H1 (cell line): Measurements from ENCODE around the gene GBF1. TPM values are rescaled to one million over a fixed set of nuclear protein-coding genes. Genes with fewer than 3 reads are reported as not detected.

ENCODE experiments used
- CTCF ChIA-PET: fragments of 300-600 bp; sonication (Branson Sonifier 250); formaldehyde crosslinking; loops from one replicate; lab custom pipeline; 2021; ENCODE audit not compliant: partially characterized antibody; lab: Charles Lee
- POLR2A ChIA-PET: fragments of 300-600 bp; sonication (Branson Sonifier 250); formaldehyde crosslinking; loops from one replicate; lab custom pipeline; 2021; ENCODE audit warnings: inconsistent platforms; ENCODE audit not compliant: partially characterized antibody; lab: Charles Lee
- DNase-seq, 2 experiments: peaks; one replicate each; pipeline versions ENCODE4 v3.0.0 to v3.0.0-alpha.2; 2010 to 2022; ENCODE audit warnings: low spot score in 2 of 2, low read depth in 1 of 2, mixed read lengths in 1 of 2
- FAIRE-seq: peaks from 2 replicates; lab custom pipeline; 2011; peaks lifted over from hg19 to GRCh38; lab: Jason Lieb, UNC
- H2AFZ ChIP-seq: 2 replicates; pipeline ENCODE4 v1.8.1; 2012; ENCODE audit warnings: low read length, inconsistent platforms
- H2AK5ac ChIP-seq: 2 replicates; pipeline ENCODE4 v1.6.1; 2013; ENCODE audit warnings: low read depth, low read length
- H2BK120ac ChIP-seq: replicated peaks from 2 replicates; pipeline ENCODE3; 2013; ENCODE audit warnings: low read depth, low read length, inconsistent platforms
- H2BK12ac ChIP-seq: 2 replicates; pipeline ENCODE4 v1.6.1; 2013; ENCODE audit warnings: low read depth, low read length
- H2BK15ac ChIP-seq: 2 replicates; pipeline ENCODE4 v1.6.1; 2013; ENCODE audit warnings: low read length
- H2BK20ac ChIP-seq: 2 replicates; pipeline ENCODE4 v1.6.1; 2013; ENCODE audit warnings: low read length
- H2BK5ac ChIP-seq: 2 replicates; pipeline ENCODE4 v1.6.1; 2013; ENCODE audit warnings: low read depth, low read length
- H3K14ac ChIP-seq: 2 replicates; pipeline ENCODE4 v1.6.1; 2013; ENCODE audit warnings: inconsistent platforms; ENCODE audit not compliant: insufficient read length
- H3K18ac ChIP-seq: 2 replicates; pipeline ENCODE4 v1.6.1; 2013; ENCODE audit warnings: low read length; ENCODE audit errors: extremely low read depth
- H3K23ac ChIP-seq: 2 replicates; pipeline ENCODE4 v1.6.1; 2013; ENCODE audit warnings: inconsistent platforms; ENCODE audit not compliant: insufficient read length
- H3K23me2 ChIP-seq: 2 replicates; pipeline ENCODE4 v1.6.1; 2013; ENCODE audit warnings: low read depth, low read length
- H3K27ac ChIP-seq: 2 replicates; pipeline ENCODE4 v1.6.1; 2011; ENCODE audit warnings: low read depth, low read length, inconsistent platforms
- H3K27me3 ChIP-seq, 4 experiments: replicated peaks in 1 of 4; 1 replicate in 1 of 4; 2 replicates in 3 of 4; pipeline versions ENCODE4 v1.6.1 to v1.8.1; 2011 to 2013; ENCODE audit warnings: low read length in 3 of 4, mild to moderate bottlenecking in 3 of 4, inconsistent platforms in 2 of 4, mixed read lengths in 2 of 4, moderate library complexity in 1 of 4; ENCODE audit not compliant: control insufficient read depth in 3 of 4, insufficient read depth in 3 of 4; ENCODE audit errors: extremely low read depth in 1 of 4
- H3K36me3 ChIP-seq, 4 experiments: 2 replicates each; pipeline versions ENCODE4 v1.6.1 to v1.8.1; 2011 to 2013; ENCODE audit warnings: mild to moderate bottlenecking in 4 of 4, low read length in 3 of 4, moderate library complexity in 2 of 4, control low read depth in 1 of 4, inconsistent platforms in 1 of 4; ENCODE audit not compliant: insufficient read depth in 4 of 4, control insufficient read depth in 2 of 4
- H3K4ac ChIP-seq: replicated peaks from 2 replicates; pipeline ENCODE3; 2013; ENCODE audit warnings: low read length, low read depth, mixed read lengths, inconsistent platforms; ENCODE audit not compliant: insufficient read length
- H3K4me1 ChIP-seq, 4 experiments: replicated peaks in 1 of 4; 1 replicate in 1 of 4; 2 replicates in 3 of 4; pipeline versions ENCODE4 v1.6.1 to v1.8.1; 2011 to 2013; ENCODE audit warnings: low read length in 3 of 4, inconsistent platforms in 2 of 4, mixed read lengths in 1 of 4; ENCODE audit not compliant: insufficient read depth in 4 of 4, control insufficient read depth in 3 of 4
- H3K4me2 ChIP-seq, 2 experiments: 2 replicates each; pipeline versions ENCODE4 v1.6.1 to v1.8.1; 2011 to 2013; ENCODE audit warnings: low read depth in 2 of 2, low read length in 2 of 2, control low read depth in 1 of 2, inconsistent platforms in 1 of 2, mild to moderate bottlenecking in 1 of 2; ENCODE audit not compliant: insufficient read depth in 1 of 2
- H3K4me3 ChIP-seq, 4 experiments: fragments of 200-600, 300-600 bp in 1 of 4; sonication (generic), shearing (Covaris generic), sonication (Bioruptor Twin) in 1 of 4; 2 replicates each; pipeline versions ENCODE4 v1.5.1 to v1.8.1; 2011 to 2016; ENCODE audit warnings: low read length in 4 of 4, low read depth in 3 of 4, control low read depth in 2 of 4, inconsistent platforms in 2 of 4, mild to moderate bottlenecking in 2 of 4, mixed read lengths in 1 of 4, moderate library complexity in 1 of 4; ENCODE audit not compliant: insufficient read depth in 2 of 4; ENCODE audit errors: extremely low read depth in 1 of 4
- H3K56ac ChIP-seq: replicated peaks from 2 replicates; pipeline ENCODE3; 2013; ENCODE audit warnings: low read depth, mild to moderate bottlenecking, mixed read lengths, low read length, inconsistent platforms; ENCODE audit not compliant: insufficient read length
- H3K79me1 ChIP-seq: 2 replicates; pipeline ENCODE4 v1.6.1; 2013; ENCODE audit warnings: low read depth, low read length, control low read depth
- H3K79me2 ChIP-seq, 2 experiments: 2 replicates each; pipeline versions ENCODE4 v1.6.1 to v1.8.1; 2012 to 2013; ENCODE audit warnings: low read length in 2 of 2, mild to moderate bottlenecking in 2 of 2, inconsistent platforms in 1 of 2; ENCODE audit not compliant: insufficient read depth in 2 of 2, control insufficient read depth in 1 of 2
- H3K9ac ChIP-seq, 4 experiments: replicated peaks in 1 of 4; 1 replicate in 1 of 4; 2 replicates in 3 of 4; pipeline versions ENCODE4 v1.6.1 to v1.8.1; 2011 to 2013; ENCODE audit warnings: low read depth in 3 of 4, low read length in 3 of 4, control low read depth in 2 of 4, mild to moderate bottlenecking in 2 of 4, moderate library complexity in 2 of 4, inconsistent platforms in 1 of 4; ENCODE audit errors: extremely low read depth in 1 of 4
- H3K9me3 ChIP-seq, 2 experiments: 2 replicates each; pipeline versions ENCODE4 v1.6.1 to v1.8.1; 2012 to 2013; ENCODE audit warnings: mild to moderate bottlenecking in 2 of 2, moderate library complexity in 2 of 2, control low read depth in 1 of 2, inconsistent platforms in 1 of 2, low read depth in 1 of 2, low read length in 1 of 2, mixed read lengths in 1 of 2; ENCODE audit not compliant: insufficient read depth in 2 of 2
- H4K20me1 ChIP-seq, 2 experiments: replicated peaks in 1 of 2; 2 replicates each; pipeline versions ENCODE3 to v1.8.1; 2011 to 2013; ENCODE audit warnings: inconsistent platforms in 2 of 2, low read length in 2 of 2, mild to moderate bottlenecking in 1 of 2; ENCODE audit not compliant: insufficient read depth in 2 of 2, control insufficient read depth in 1 of 2
- H4K5ac ChIP-seq: 2 replicates; pipeline ENCODE4 v1.6.1; 2013; ENCODE audit warnings: low read length, low read depth, mixed read lengths, inconsistent platforms; ENCODE audit not compliant: insufficient read length
- H4K8ac ChIP-seq: 2 replicates; pipeline ENCODE4 v1.8.0; 2013; ENCODE audit warnings: mild to moderate bottlenecking, moderate library complexity, low read length, inconsistent platforms; ENCODE audit not compliant: insufficient read depth; ENCODE audit errors: extremely low read depth
- H4K91ac ChIP-seq: replicated peaks from 2 replicates; pipeline ENCODE3; 2013; ENCODE audit warnings: low read length, mixed read lengths, inconsistent platforms; ENCODE audit not compliant: insufficient read length
- CBX5 ChIP-seq: fragments of 300-800, 300-1000 bp; sonication (generic); IDR thresholded peaks from 2 replicates; pipeline ENCODE4 v1.7.1; 2016; ENCODE audit warnings: antibody characterized with exemption, low read length, low read depth
- CEBPB ChIP-seq: IDR thresholded peaks from 2 replicates; pipeline ENCODE4 v1.6.1; 2012; ENCODE audit warnings: low read depth, low read length
- CTBP2 ChIP-seq: IDR thresholded peaks from 2 replicates; pipeline ENCODE4 v1.7.0; 2011; ENCODE audit warnings: borderline replicate concordance, mild to moderate bottlenecking, moderate library complexity, mixed read lengths, low read length; ENCODE audit not compliant: insufficient read depth, insufficient read length
- GTF2F1 ChIP-seq: IDR thresholded peaks from 2 replicates; pipeline ENCODE4 v1.6.1; 2012; ENCODE audit warnings: low read depth, low read length, improper control_type of control experiment, borderline replicate concordance
- JUND ChIP-seq: IDR thresholded peaks from 2 replicates; pipeline ENCODE4 v1.6.1; 2011; ENCODE audit warnings: mild to moderate bottlenecking, improper control_type of control experiment, low read length
- KDM5A ChIP-seq: fragments of 200-600 bp; IDR thresholded peaks from 2 replicates; pipeline ENCODE4 v1.7.1; 2012; ENCODE audit warnings: mild to moderate bottlenecking, low read length, inconsistent platforms, mixed read lengths
- MAX ChIP-seq: IDR thresholded peaks from 2 replicates; pipeline ENCODE4 v1.6.1; 2012; ENCODE audit warnings: inconsistent platforms
- NRF1 ChIP-seq: IDR thresholded peaks from 2 replicates; pipeline ENCODE4 v1.6.1; 2011; ENCODE audit warnings: mild to moderate bottlenecking, low read depth, low read length, improper control_type of control experiment
- POU5F1 ChIP-seq: IDR thresholded peaks from 2 replicates; pipeline ENCODE4 v1.6.1; 2011; ENCODE audit warnings: low read depth, mild to moderate bottlenecking, low read length, moderate library complexity
- SIX5 ChIP-seq: IDR thresholded peaks from 2 replicates; pipeline ENCODE4 v1.6.1; 2011; ENCODE audit warnings: mild to moderate bottlenecking, low read depth, low read length
- TEAD4 ChIP-seq: IDR thresholded peaks from 2 replicates; pipeline ENCODE4 v1.6.1; 2012; ENCODE audit warnings: low read depth, low read length, inconsistent platforms, mixed read lengths
- WGBS, 2 experiments: shearing (Covaris generic) in 1 of 2; methylation state at CpG; one replicate each; pipeline versions ENCODE4 v1.1.6 to v1.1.7; 2013 to 2015; ENCODE audit warnings: low lambda C conversion rate in 2 of 2, mixed read lengths in 2 of 2, inconsistent platforms in 1 of 2, low coverage in 1 of 2, missing lambda C conversion rate in 1 of 2; ENCODE audit not compliant: insufficient replicate concordance in 2 of 2, insufficient coverage in 1 of 2, insufficient read length in 1 of 2; ENCODE audit errors: extremely low coverage in 1 of 2, missing lambda C conversion rate in 1 of 2; 5-methylcytosine and 5-hydroxymethylcytosine counted together
- polyA plus RNA-seq, 7 experiments: library from polyadenylated mRNA; depleted of rRNA in 3 of 7; stranded (reverse) in 5 of 7; unstranded in 2 of 7; fragments of >200 nt in 5 of 7; fragments of 200-250 nt in 2 of 7; gene quantifications; 1 replicate in 5 of 7; 2 replicates in 1 of 7; 4 replicates in 1 of 7; pipeline versions ENCODE4 v1.2.1 to v1.2.3, GENCODE V29; 2011 to 2013; ENCODE audit warnings: missing spikeins in 2 of 7, mixed read lengths in 2 of 7
- total RNA-seq: library from RNA; stranded (reverse); fragmentation: NEBNext Ultra II Directional; extraction: Animal tissue kit (Norgen Biotek cat#: 25700); gene quantifications from 2 replicates; pipeline ENCODE4 v1.2.1, GENCODE V29; 2021

The GBF1 gene
- total and polyA plus RNA-seq, 2 of the 8 experiments (the other 6 are each of a cell fraction or from before 2014, with no cell fraction given), result 11.0 to 25.5 TPM

DNA sequence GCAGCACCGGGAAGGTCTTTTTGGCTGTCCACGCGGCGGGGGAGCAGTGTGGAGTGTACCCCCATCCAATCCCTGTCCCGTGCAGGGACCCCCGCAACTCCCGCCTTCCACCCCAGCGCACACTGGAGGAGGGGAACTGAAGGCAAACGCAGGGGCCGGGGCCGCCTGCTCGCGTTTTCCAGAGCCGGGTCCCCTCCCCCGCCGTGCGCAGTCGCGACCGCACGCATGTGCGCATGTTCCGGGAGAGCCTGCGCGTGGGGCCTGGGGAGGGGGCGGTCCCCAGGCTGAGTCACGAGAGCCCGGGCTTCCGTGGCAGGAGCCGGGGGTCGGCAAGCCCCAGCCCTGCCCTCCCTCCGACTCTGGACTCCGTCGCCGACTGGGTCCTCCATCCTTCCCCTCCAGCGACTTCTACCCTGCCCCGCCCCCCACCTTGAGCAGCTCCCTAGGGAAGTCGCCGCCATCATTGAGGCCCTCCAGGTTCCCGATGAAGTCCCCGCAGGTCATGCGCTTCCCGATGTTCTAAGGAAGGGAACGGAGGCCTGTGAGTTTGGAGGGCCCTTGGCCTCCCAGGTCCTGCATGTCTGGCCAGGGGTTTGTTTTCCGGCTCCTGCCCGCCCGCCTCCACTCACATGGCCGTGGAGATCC, 165.2 kb downstream of the GBF1 start:
- Histone ChIP-seq H2BK15ac (peak overlapping the region; percentile 84), H4K91ac (peak overlapping the region; percentile 31), H3K23me2 (peaks cover 26% of the 10 kb centered on the region), H3K14ac (no peak overlapping the region), H3K4me3 (peak overlapping the region; percentile 39 to 70 (median 52)), H2BK5ac (peak overlapping the region; percentile 60; the same call in 1 of the 2 replicates), H3K9ac (peak overlapping the region in 3 of 4 experiments; percentile 7 to 25 (median 8); a peak in 4 of 7 replicates), H2AFZ (peak overlapping the region; percentile 47; the same call in 1 of the 2 replicates), H3K4ac (no peak overlapping the region), H4K20me1 (peaks cover 0 to 3% of the 10 kb centered on the region in 2 experiments), H3K18ac (peak overlapping the region; percentile 98), H3K27me3 (peaks cover 17 to 52% (median 50%) of the 10 kb centered on the region in 4 experiments), H3K27ac (no peak overlapping the region), H3K79me2 (no peaks in the 10 kb centered on the region), H2BK20ac (no peak overlapping the region), H3K23ac (no peak overlapping the region), H3K4me2 (peak overlapping the region; percentile 70 to 88), H2AK5ac (no peak overlapping the region; the same call in 1 of the 2 replicates), H3K4me1 (peaks cover 9 to 31% (median 22%) of the 10 kb centered on the region in 4 experiments), H3K9me3 (no peaks in the 10 kb centered on the region), H2BK12ac (peak overlapping the region; percentile 82; the same call in 1 of the 2 replicates), H4K5ac (peak overlapping the region; percentile 24), H3K36me3 (no peaks in the 10 kb centered on the region), H2BK120ac (no peak overlapping the region), H4K8ac (peak overlapping the region; percentile 95), H3K79me1 (no peaks in the 10 kb centered on the region), H3K56ac (no peak overlapping the region)
- CTCF ChIA-PET, result interaction anchor here (0.5 to 10.1 kb wide), 15 partner anchors 7 to 1348 kb away, joined by 3 to 205 read pairs (median 4); partner anchors contain the start of genes CUEDC2, NFKB2 and PSD
- no peak for FAIRE-seq
- WGBS, 2 experiments, result 16% methylated on average over 22 of the region's 48 CpGs; no CpG with 5 or more reads in 1 of the 2 experiments
- POLR2A ChIA-PET, result interaction anchor here (0.9 to 4.9 kb wide), 12 partner anchors 8 to 177 kb away, joined by 3 to 51 read pairs (median 8); partner anchors contain the start of genes C10orf95, CUEDC2, FBXL15 and NFKB2
- DNase-seq, result peak in 1 of 2 experiments; percentile 70
- no peak for TF ChIP-seq KDM5A
- no peak for TF ChIP-seq TEAD4
- TF ChIP-seq MAX, result peak; percentile 34; the same call in 1 of the 2 replicates
- TF ChIP-seq CTBP2, result no peak
- no peak for TF ChIP-seq GTF2F1
- no peak for TF ChIP-seq POU5F1
- no peak for TF ChIP-seq CEBPB
- no peak for TF ChIP-seq NRF1
- no peak for TF ChIP-seq JUND
- TF ChIP-seq SIX5, result no peak
- no peak for TF ChIP-seq CBX5
